Stimulated activated CD4-positive, alpha-beta T cell treated with anti-CD3 and anti-CD28 coated beads, Interleukin-2, amount 100 ng/mL, for 24 hours (primary cell): ENCODE data around the gene PRKCD.
"Not testable (repeated sequence)": the region's sequence is repeated elsewhere in the genome, so short reads cannot be mapped to it uniquely, and the experiment has no call there.

ENCODE experiments used
- DNase-seq, 2 donors: peaks; one replicate each; pipeline ENCODE4 v3.0.0-alpha.2; 2020

The PRKCD gene

GRCh38 chr3:53140847-53141845 lies 19.9 kb upstream of the PRKCD start:
- DNase-seq, result no peak

- DNase-seq, result no peak
Observed at GRCh38 chr3:53142986-53143385, 18.0 kb upstream of the PRKCD start.

GRCh38 chr3:53144446-53144845 lies 16.6 kb upstream of the PRKCD start:
- no peak for DNase-seq

- DNase-seq, result no peak
Observed at GRCh38 chr3:53144862-53145712, 15.9 kb upstream of the PRKCD start.

- no peak for DNase-seq
Observed at GRCh38 chr3:53145713-53146080, 15.3 kb upstream of the PRKCD start.

GRCh38 chr3:53146319-53146891 lies 14.6 kb upstream of the PRKCD start:
- no peak for DNase-seq

GRCh38 chr3:53147151-53147902 lies 13.7 kb upstream of the PRKCD start:
- no peak for DNase-seq

GRCh38 chr3:53147903-53148400 lies 13.1 kb upstream of the PRKCD start:
- no peak for DNase-seq

- no peak for DNase-seq
Observed at GRCh38 chr3:53149006-53149690, 11.9 kb upstream of the PRKCD start.

GRCh38 chr3:53149699-53150098 lies 11.3 kb upstream of the PRKCD start:
- no peak for DNase-seq

GRCh38 chr3:53150247-53151085 lies 10.5 kb upstream of the PRKCD start:
- no peak for DNase-seq

- DNase-seq, result not testable (repeated sequence)
Observed at GRCh38 chr3:53151086-53151438, 9.9 kb upstream of the PRKCD start.

GRCh38 chr3:53151465-53151864 lies 9.5 kb upstream of the PRKCD start:
- no peak for DNase-seq

- DNase-seq, result no peak
Observed at GRCh38 chr3:53151870-53152660, 8.9 kb upstream of the PRKCD start.

GRCh38 chr3:53153264-53153823 lies 7.7 kb upstream of the PRKCD start:
- DNase-seq, result no peak

- DNase-seq, result no peak
Observed at GRCh38 chr3:53153980-53154379, 7.0 kb upstream of the PRKCD start.

- DNase-seq, result no peak
Observed at GRCh38 chr3:53154881-53155285, 6.1 kb upstream of the PRKCD start.

- DNase-seq, result no peak
Observed at GRCh38 chr3:53155760-53156159, 5.2 kb upstream of the PRKCD start.

GRCh38 chr3:53156368-53156834 lies 4.6 kb upstream of the PRKCD start:
- DNase-seq, result no peak
